Renal cortex interstitium (tissue), 15 donors: ENCODE results near the gene OCIAD1. TPM values are rescaled to one million over a fixed set of nuclear protein-coding genes. Genes with fewer than 3 reads are reported as not detected.

Experiments
- DNase-seq, 11 donors: peaks; one replicate each; pipeline ENCODE4 v3.0.0-alpha.2; 2013; ENCODE audit warnings: low read depth in 9 of 11, low spot score in 4 of 11; ENCODE audit errors: extremely low read depth in 1 of 11
- long read RNA-seq, 16 experiments: transcript quantifications; one replicate each; lab custom pipeline, GENCODE V29; 2026
- polyA plus RNA-seq, 3 donors: library from polyadenylated mRNA; unstranded; fragments of 120-200 nt; gene quantifications; one replicate each; pipeline ENCODE4 v1.2.1, GENCODE V29; 2013; ENCODE audit not compliant: insufficient read length in 3 of 3

The OCIAD1 gene, protein sequence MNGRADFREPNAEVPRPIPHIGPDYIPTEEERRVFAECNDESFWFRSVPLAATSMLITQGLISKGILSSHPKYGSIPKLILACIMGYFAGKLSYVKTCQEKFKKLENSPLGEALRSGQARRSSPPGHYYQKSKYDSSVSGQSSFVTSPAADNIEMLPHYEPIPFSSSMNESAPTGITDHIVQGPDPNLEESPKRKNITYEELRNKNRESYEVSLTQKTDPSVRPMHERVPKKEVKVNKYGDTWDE
- 100 to 1,000 TPM; 224 to 295 (median 256) TPM for polyA plus RNA-seq
- long read RNA-seq, donor 1, transcript OCIAD1-202 (9 exons, 1,594 nt) = minor isoform, 6 of 53 reads
- long read RNA-seq, donor 1, transcript OCIAD1-201 (9 exons, 1,414 nt) = major isoform, 32 of 53 reads
- long read RNA-seq, donor 1, transcript OCIAD1-222 (7 exons, 688 nt) = minor isoform, 8 of 53 reads
- long read RNA-seq, donor 1, partial matches to known transcripts = 0 of 53 reads
- long read RNA-seq, donor 1, other reads (novel, unspliced or antisense) = 0 of 53 reads
- long read RNA-seq, donor 2, transcript OCIAD1-201 (9 exons, 1,414 nt) = major isoform, 25 of 43 reads
- long read RNA-seq, donor 2, transcript OCIAD1-222 (7 exons, 688 nt) = minor isoform, 8 of 43 reads
- long read RNA-seq, donor 2, partial matches to known transcripts = 5 of 43 reads
- long read RNA-seq, donor 2, other reads (novel, unspliced or antisense) = 0 of 43 reads
- long read RNA-seq, donor 3, transcript OCIAD1-222 (7 exons, 688 nt) = minor isoform, 7 of 113 reads
- long read RNA-seq, donor 3, transcript OCIAD1-206 (2 exons, 1,916 nt) = minor isoform, 5 of 113 reads
- long read RNA-seq, donor 3, transcript OCIAD1-201 (9 exons, 1,414 nt) = major isoform, 53 of 113 reads
- long read RNA-seq, donor 3, transcript OCIAD1-202 (9 exons, 1,594 nt) = minor isoform, 28 of 113 reads
- long read RNA-seq, donor 3, partial matches to known transcripts = 12 of 113 reads
- long read RNA-seq, donor 3, other reads (novel, unspliced or antisense) = 0 of 113 reads
- long read RNA-seq, donor 4, transcript OCIAD1-202 (9 exons, 1,594 nt) = minor isoform, 11 of 57 reads
- long read RNA-seq, donor 4, transcript OCIAD1-201 (9 exons, 1,414 nt) = major isoform, 19 of 57 reads
- long read RNA-seq, donor 4, transcript OCIAD1-222 (7 exons, 688 nt) = minor isoform, 5 of 57 reads
- long read RNA-seq, donor 4, transcript OCIAD1-206 (2 exons, 1,916 nt) = minor isoform, 6 of 57 reads
- long read RNA-seq, donor 4, partial matches to known transcripts = 11 of 57 reads
- long read RNA-seq, donor 4, other reads (novel, unspliced or antisense) = 0 of 57 reads
- long read RNA-seq, donor 5 = 0 reads
- long read RNA-seq, donor 6, transcript OCIAD1-202 (9 exons, 1,594 nt) = minor isoform, 14 of 344 reads
- long read RNA-seq, donor 6, transcript OCIAD1-206 (2 exons, 1,916 nt) = minor isoform, 7 of 344 reads
- long read RNA-seq, donor 6, transcript OCIAD1-201 (9 exons, 1,414 nt) = major isoform, 30 of 344 reads
- long read RNA-seq, donor 6, transcript OCIAD1-222 (7 exons, 688 nt) = minor isoform, 8 of 344 reads
- long read RNA-seq, donor 6, partial matches to known transcripts = 126 of 344 reads
- long read RNA-seq, donor 6, other reads (novel, unspliced or antisense) = 157 of 344 reads
- long read RNA-seq, donor 7, transcript OCIAD1-202 (9 exons, 1,594 nt) = minor isoform, 18 of 110 reads
- long read RNA-seq, donor 7, transcript OCIAD1-206 (2 exons, 1,916 nt) = minor isoform, 7 of 110 reads
- long read RNA-seq, donor 7, transcript OCIAD1-222 (7 exons, 688 nt) = minor isoform, 12 of 110 reads
- long read RNA-seq, donor 7, transcript OCIAD1-201 (9 exons, 1,414 nt) = major isoform, 56 of 110 reads
- long read RNA-seq, donor 7, partial matches to known transcripts = 6 of 110 reads
- long read RNA-seq, donor 7, other reads (novel, unspliced or antisense) = 0 of 110 reads
- long read RNA-seq, donor 8 = 0 reads
- long read RNA-seq, donor 9, transcript OCIAD1-222 (7 exons, 688 nt) = minor isoform, 5 of 63 reads
- long read RNA-seq, donor 9, transcript OCIAD1-201 (9 exons, 1,414 nt) = major isoform, 42 of 63 reads
- long read RNA-seq, donor 9, transcript OCIAD1-202 (9 exons, 1,594 nt) = minor isoform, 13 of 63 reads
- long read RNA-seq, donor 9, partial matches to known transcripts = 0 of 63 reads
- long read RNA-seq, donor 9, other reads (novel, unspliced or antisense) = 0 of 63 reads
- long read RNA-seq, donor 10, transcript OCIAD1-202 (9 exons, 1,594 nt) = minor isoform, 14 of 93 reads
- long read RNA-seq, donor 10, transcript OCIAD1-222 (7 exons, 688 nt) = minor isoform, 11 of 93 reads
- long read RNA-seq, donor 10, transcript OCIAD1-201 (9 exons, 1,414 nt) = major isoform, 51 of 93 reads
- long read RNA-seq, donor 10, partial matches to known transcripts = 11 of 93 reads
- long read RNA-seq, donor 10, other reads (novel, unspliced or antisense) = 0 of 93 reads
- long read RNA-seq, donor 11, transcript OCIAD1-201 (9 exons, 1,414 nt) = major isoform, 24 of 47 reads
- long read RNA-seq, donor 11, transcript OCIAD1-202 (9 exons, 1,594 nt) = minor isoform, 13 of 47 reads
- long read RNA-seq, donor 11, transcript OCIAD1-222 (7 exons, 688 nt) = minor isoform, 7 of 47 reads
- long read RNA-seq, donor 11, partial matches to known transcripts = 0 of 47 reads
- long read RNA-seq, donor 11, other reads (novel, unspliced or antisense) = 0 of 47 reads
- long read RNA-seq, donor 12, transcript OCIAD1-206 (2 exons, 1,916 nt) = minor isoform, 5 of 27 reads
- long read RNA-seq, donor 12, transcript OCIAD1-201 (9 exons, 1,414 nt) = major isoform, 14 of 27 reads
- long read RNA-seq, donor 12, partial matches to known transcripts = 0 of 27 reads
- long read RNA-seq, donor 12, other reads (novel, unspliced or antisense) = 0 of 27 reads
- long read RNA-seq, donor 13 = 0 reads
- long read RNA-seq, donor 14, transcript OCIAD1-201 (9 exons, 1,414 nt) = major isoform, 33 of 51 reads
- long read RNA-seq, donor 14, transcript OCIAD1-222 (7 exons, 688 nt) = minor isoform, 7 of 51 reads
- long read RNA-seq, donor 14, transcript OCIAD1-202 (9 exons, 1,594 nt) = minor isoform, 8 of 51 reads
- long read RNA-seq, donor 14, partial matches to known transcripts = 0 of 51 reads
- long read RNA-seq, donor 14, other reads (novel, unspliced or antisense) = 0 of 51 reads
- long read RNA-seq, donor 15, transcript OCIAD1-202 (9 exons, 1,594 nt) = minor isoform, 10 of 34 reads
- long read RNA-seq, donor 15, transcript OCIAD1-201 (9 exons, 1,414 nt) = major isoform, 17 of 34 reads
- long read RNA-seq, donor 15, partial matches to known transcripts = 0 of 34 reads
- long read RNA-seq, donor 15, other reads (novel, unspliced or antisense) = 0 of 34 reads
- long read RNA-seq, donor 16, transcript OCIAD1-202 (9 exons, 1,594 nt) = minor isoform, 50 of 241 reads
- long read RNA-seq, donor 16, transcript OCIAD1-206 (2 exons, 1,916 nt) = minor isoform, 10 of 241 reads
- long read RNA-seq, donor 16, transcript OCIAD1-201 (9 exons, 1,414 nt) = major isoform, 92 of 241 reads
- long read RNA-seq, donor 16, transcript OCIAD1-222 (7 exons, 688 nt) = minor isoform, 12 of 241 reads
- long read RNA-seq, donor 16, partial matches to known transcripts = 63 of 241 reads
- long read RNA-seq, donor 16, other reads (novel, unspliced or antisense) = 0 of 241 reads

DNA sequence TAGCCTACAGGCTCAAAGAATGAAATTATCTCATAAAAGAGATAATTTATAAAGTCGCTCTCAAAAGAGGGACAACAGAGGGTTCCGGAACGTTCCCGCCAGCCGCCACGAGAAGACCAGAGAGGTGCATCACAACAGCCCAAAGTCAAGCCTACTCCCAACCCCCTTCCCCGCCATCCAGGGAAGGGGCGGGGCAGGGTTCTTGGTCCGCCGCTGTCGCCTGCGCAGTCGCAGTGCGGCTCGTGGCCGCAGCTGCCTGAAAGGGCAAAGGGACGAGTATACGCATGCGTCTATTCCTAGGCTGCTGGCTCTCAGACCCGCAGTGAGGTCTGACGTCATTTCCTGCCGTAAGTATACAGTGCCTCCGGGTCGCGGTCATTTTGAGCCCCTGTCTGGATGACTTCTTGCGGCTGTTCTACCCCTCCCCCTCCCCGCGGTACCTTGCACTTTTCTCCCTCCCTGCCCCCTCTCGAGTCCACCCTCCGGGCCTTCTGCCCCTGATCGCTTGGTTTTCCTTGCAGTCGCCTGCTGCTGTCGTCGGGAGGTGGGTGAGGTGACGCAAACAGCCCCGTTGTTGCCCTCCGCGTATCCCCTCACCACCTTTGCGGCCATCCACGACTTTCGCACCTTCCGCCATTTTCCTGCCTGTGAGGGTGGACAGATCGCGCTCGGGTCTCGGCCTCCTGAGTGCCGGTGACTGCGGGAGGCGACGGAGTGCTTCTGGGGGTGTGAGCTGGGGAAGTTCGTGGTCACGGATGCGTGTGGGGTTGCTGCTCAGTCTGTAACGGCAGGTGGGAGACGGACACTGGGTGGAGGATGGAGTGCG, at the start of gene OCIAD1:
Gene OCIAD1, plus strand, starts transcription at position 383 of the 826 bp plus-strand sequence. CDS start 1,537 bp downstream, outside the sequence.
- peak; percentile 92 to 100 (median 99) for DNase-seq

DNA sequence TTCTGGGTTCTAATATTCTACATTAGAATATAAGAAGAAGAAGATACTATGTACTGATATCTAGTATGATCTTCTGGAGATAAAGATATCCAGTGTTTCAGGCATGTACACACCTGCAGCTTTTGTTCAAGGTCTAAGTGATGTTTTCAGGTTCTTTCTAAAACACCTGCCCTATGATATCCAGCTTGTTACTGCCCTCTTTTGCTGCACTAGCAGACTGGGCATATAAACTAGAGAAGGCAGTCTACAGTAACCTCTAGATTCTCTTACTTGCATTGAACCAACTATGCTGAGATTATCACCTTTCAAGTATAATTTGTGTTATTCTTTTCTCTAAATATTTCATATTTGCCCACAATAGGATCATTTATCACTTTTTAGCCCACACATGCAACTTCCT, 48.9 kb upstream of the OCIAD1 start:
- no peak for DNase-seq

DNA sequence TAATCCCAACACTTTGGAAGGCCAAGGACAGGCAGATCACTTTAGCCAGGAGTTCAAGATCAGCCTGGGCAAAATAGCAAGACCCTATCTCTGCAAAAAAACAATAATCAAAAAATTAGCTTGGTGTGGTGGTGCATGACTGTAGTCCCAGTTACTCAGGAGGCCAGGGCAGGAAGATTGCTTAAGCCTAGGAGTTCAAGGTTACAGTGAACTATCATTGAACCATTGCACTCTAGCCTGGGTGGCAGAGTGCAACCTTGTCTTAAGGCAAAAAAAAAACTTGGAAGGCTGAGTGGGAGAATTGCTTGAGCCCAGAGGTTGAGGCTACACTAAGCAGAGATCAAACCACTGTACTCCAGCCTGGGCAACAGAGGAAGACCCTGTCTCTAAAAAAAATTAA, 45.6 kb upstream of the OCIAD1 start:
- no peak for DNase-seq

DNA sequence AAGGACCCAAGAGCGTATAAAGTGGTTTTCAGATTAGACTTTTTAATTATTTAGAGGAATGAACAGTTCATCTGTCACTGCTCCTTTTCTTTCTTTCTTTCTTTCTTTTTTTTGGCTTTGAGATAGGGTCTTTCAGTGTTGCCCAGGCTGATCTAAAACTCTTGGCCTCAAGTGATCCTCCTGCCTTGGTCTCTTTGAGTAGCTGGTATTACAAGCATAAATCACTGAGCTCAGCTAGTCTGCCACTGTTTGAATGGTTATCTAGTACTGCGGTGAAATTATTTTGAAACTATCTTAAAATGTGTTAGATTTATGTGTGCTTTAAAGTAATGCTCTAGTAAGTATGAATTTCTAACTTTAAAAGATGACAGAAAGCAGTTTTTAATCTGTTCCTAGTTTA, 44.3 kb upstream of the OCIAD1 start:
- DNase-seq = no peak

DNA sequence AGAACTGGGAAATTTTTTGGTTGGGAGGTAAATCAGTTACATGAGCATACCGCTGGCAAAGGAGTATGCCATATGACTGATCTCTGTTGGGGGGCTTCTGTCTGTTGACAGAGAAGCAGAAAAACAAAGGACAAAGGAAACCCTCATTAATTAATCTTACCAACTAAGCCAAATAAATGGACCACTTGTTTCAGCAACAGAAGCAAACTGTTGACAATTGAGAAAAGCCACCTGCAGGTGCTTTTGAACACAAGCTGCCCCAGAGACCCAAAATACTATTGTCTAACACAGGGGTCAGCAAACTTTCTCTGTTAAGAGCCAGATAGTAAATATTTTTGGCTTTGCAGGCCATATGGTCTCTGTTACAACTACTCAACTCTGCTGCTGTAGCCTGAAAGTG, 43.8 kb upstream of the OCIAD1 start:
- DNase-seq = peak in 9 of 11 donors; percentile 63 to 90 (median 77)

DNA sequence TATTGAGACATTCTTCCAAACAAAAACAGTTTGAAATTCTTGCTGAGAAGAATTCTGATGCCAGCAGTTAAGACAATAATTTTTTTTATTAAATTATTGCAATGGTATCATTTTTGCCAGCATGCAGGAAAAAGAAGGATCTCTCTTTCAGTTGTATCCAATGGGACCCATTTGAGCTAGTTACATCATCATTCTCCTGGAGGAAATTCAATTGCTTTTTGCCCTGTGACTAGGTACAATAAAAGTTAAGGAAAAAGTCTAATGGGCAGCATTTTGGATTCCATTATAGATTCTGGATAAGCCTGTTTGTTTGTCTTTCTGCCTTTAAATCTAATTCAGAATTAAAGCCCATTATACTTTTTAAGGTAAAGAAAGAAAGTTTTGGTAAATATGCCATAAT, 40.3 kb upstream of the OCIAD1 start:
- DNase-seq = no peak

DNA sequence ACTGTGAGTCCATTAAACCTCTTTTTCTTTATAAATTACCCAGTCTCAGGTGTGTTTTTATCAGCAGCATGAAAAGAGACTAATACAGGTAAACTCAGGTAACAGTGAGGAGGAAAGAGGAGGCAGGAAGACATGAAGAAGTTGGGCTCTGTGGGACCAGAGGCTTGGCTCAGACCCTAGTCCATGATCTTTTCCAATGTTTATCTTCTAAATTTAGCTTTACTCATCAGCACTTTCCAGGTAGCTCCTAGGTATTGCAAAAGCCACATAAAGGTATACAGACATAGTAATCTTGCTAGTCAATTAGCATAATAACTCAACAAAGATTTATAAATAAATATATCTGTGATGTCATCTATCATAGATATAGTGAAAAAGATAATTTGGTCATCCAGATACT, 39.6 kb upstream of the OCIAD1 start:
- DNase-seq = no peak

DNA sequence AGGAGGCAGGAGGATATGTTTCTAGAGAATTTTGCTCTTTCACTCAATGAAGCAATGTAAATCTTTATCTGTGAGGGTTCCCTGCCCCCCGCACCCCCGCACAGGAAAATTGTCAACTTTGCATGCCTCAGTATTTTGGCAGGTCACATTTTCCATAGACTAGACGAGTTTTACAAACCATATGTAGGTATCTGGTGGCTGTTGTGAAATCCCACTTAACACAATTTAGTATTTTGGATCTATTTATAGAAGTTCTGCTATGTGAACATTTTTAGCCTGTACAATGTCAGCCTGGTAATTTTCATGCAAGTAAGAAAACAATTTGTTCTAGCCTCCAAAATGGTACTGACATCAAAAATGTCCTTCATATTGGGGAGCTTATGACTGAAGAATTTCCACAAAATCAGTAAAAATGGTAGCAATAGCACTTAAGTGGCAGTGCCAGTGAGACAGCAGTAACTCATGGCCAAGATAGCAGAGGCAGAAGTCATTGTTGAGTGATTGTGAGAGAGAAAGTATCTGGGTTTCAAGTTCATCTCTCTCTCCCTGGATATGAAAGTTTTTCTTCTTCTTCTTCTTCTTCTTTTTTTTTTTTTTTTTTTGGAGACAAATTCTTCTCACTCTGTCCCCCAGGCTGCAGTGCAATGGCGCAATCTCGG, 38.4 kb upstream of the OCIAD1 start:
- DNase-seq = no peak

DNA sequence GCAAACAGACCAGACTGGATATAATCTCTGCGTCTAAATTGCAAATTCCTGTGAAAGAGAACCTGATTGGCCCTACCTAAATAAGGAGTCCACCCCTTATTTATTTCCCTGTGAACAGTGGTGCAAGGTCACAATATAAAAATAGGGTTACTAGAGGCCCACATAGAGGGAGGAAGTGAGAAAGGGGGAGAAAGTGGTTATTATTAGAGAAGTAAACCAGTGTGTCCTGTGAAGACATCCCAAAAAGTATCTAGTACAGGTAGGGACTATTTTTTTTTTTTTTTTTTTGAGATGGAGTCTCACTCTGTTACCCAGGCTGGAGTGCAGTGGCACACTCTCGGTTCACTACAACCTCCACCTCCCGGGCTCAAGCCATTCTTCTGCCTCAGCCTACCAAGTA, 35.8 kb upstream of the OCIAD1 start:
- no peak for DNase-seq

DNA sequence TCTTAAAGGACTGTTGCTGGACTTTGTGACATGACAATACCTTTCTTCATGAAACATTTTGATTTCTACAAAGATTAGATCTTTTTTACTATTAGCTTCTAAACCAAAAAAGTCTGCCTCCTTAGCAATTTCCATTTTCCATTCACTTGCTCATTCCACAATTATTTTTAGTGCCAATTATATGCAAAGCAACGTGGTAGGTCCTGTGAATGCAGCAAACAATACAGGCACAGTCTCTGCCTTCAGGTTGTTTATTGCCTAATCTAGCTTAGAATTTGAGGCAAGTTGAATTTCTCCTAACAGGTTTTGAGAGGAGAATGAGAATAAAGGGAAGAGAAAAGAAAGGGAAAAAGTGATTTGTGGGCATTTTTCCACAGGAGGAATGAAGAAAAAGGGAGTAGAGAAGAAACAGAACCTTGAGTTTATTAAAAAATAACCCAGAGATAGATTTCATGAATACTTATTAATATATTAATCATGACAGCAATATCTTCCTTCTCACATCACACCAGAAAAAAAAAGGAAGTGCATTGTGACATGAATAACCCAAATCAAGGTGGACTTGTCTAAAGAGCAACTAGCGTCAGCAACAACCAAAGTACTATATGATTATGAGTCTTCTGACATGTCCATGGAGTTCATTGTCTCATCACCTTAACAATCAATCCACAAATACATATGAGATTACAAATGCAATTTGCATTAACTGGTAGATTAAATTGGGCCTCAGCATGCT, 34.5 kb upstream of the OCIAD1 start:
- no peak for DNase-seq

DNA sequence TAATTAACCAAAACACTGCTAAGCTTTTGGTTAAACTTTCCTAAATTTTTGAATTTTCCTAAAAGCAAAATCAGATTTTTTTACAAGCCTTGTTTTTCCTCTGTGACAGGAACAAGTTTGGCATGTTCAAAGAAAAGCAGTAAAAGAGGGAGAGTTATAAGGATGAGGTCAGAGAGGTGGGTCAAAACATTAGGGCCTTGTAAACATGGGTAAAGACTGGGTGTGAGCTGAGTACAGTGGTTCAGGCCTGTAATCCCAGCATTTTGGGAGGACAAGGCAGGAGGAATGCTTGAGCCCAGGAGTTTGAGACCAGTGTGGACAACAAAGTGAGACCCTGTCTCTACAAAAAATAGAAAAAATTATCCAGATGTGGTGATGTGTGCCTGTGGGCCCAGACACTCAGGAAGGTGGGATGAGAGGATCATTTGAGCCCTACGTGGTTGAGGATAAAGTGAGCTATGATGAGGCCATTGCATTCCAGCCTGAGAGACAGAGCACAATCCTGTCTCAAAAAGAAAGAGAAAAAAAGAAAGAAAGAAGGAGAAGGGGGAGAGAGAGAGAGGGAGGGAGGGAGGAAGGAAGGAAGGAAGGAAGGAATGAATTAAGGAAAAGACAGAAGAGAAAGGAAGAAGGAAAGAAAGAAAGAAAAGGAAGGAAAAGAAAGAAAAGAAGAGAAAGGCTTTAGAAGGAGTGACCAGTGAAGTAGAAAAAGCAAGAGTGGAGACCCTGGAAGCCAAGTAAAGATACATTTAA, 33.8 kb upstream of the OCIAD1 start:
- no peak for DNase-seq

DNA sequence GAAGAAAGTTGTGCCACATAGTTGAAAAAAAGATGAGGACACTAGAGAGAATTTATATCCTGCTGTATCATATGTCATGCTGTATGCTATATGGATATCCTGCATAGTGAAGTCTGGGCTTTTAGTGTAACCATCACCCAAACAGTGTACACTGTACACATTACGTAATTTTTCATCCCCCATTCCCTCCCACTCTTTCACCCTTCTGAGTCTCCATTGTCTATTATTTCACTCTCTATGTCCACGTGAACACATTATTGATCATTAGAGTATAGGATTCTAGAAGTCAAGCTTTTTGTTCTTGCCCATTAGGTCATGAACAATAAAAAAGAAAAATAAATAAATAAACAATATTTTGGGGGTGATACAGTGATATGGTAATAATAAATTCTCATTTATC, 32.8 kb upstream of the OCIAD1 start:
- no peak for DNase-seq
